Smooth muscle cell (in vitro differentiated cells): ENCODE data around the gene MRPL37. TPM values are rescaled to one million over a fixed set of nuclear protein-coding genes. Genes with fewer than 3 reads are reported as not detected.
A peak's percentile ranks its signal among the peaks of the same experiment; 100 is the strongest.

Source experiments
- DNase-seq: peaks from one replicate; lab custom pipeline; 2025; ENCODE audit not compliant: unreplicated experiment; lab: John Stamatoyannopoulos, UW
- H2AFZ ChIP-seq: fragments of 200-600 bp; sonication (generic); 2 replicates; pipeline ENCODE4 v1.6.0; 2016; ENCODE audit warnings: antibody characterized with exemption, low read depth, mild to moderate bottlenecking
- H3F3A ChIP-seq: fragments of 200-600 bp; sonication (generic); 2 replicates; pipeline ENCODE4 v1.6.0; 2017; ENCODE audit warnings: antibody characterized with exemption, low read depth
- H3K27ac ChIP-seq: fragments of 200-600 bp; sonication (generic); 2 replicates; pipeline ENCODE4 v1.5.1; 2016; ENCODE audit warnings: low read depth, mild to moderate bottlenecking
- H3K27me3 ChIP-seq: fragments of 200-600 bp; sonication (generic); 2 replicates; pipeline ENCODE4 v1.6.1; 2016; ENCODE audit warnings: low read depth, mild to moderate bottlenecking
- H3K36me3 ChIP-seq: fragments of 200-600 bp; sonication (generic); 2 replicates; pipeline ENCODE4 v1.5.1; 2016; ENCODE audit warnings: low read depth
- H3K4me1 ChIP-seq: fragments of 200-600 bp; sonication (generic); 2 replicates; pipeline ENCODE4 v1.5.1; 2016; ENCODE audit warnings: low read depth
- H3K4me2 ChIP-seq: fragments of 200-600 bp; sonication (generic); 2 replicates; pipeline ENCODE4 v1.6.0; 2016; ENCODE audit warnings: mild to moderate bottlenecking
- H3K4me3 ChIP-seq: fragments of 200-600 bp; sonication (generic); 2 replicates; pipeline ENCODE4 v1.5.1; 2016; ENCODE audit warnings: mild to moderate bottlenecking
- H3K79me2 ChIP-seq: fragments of 200-600 bp; sonication (generic); 2 replicates; pipeline ENCODE4 v1.6.0; 2016; ENCODE audit warnings: low read depth, mild to moderate bottlenecking
- H3K9ac ChIP-seq: fragments of 200-600 bp; sonication (generic); 2 replicates; pipeline ENCODE4 v1.6.0; 2016; ENCODE audit warnings: low read depth
- H3K9me3 ChIP-seq: fragments of 200-600 bp; sonication (generic); replicated peaks from 2 replicates; pipeline ENCODE4 v1.5.1; 2016; ENCODE audit warnings: low read depth
- H4K20me1 ChIP-seq: fragments of 200-600 bp; sonication (generic); 2 replicates; pipeline ENCODE4 v1.6.0; 2016; ENCODE audit warnings: low read depth
- WGBS: methylation state at CpG from one replicate; pipeline ENCODE4 v1.1.7; 2016; ENCODE audit warnings: low lambda C conversion rate; 5-methylcytosine and 5-hydroxymethylcytosine counted together
- polyA plus RNA-seq: library from polyadenylated mRNA; unstranded; fragments of >200 nt; fragmentation: Nextera tagmentation; extraction: Ambion mirVana; gene quantifications from 2 replicates; pipeline ENCODE4 v1.2.1, GENCODE V29; 2016
- total RNA-seq: library from RNA; depleted of rRNA; stranded (reverse); fragments of >200 nt; gene quantifications from 2 replicates; pipeline ENCODE4 v1.2.3, GENCODE V29; 2014
- TF ChIP-seq, protein P1 (sequence below): fragments of 200-600 bp; sonication (generic); IDR thresholded peaks from 2 replicates; pipeline ENCODE4 v1.5.1; 2017; ENCODE audit warnings: borderline replicate concordance, mild to moderate bottlenecking, antibody characterized with exemption; ENCODE audit not compliant: insufficient read depth, poor library complexity, severe bottlenecking

MRPL37 gene
- total and polyA plus RNA-seq, 2 experiments from 2014 or later = 85.5 to 96.4 TPM

DNA sequence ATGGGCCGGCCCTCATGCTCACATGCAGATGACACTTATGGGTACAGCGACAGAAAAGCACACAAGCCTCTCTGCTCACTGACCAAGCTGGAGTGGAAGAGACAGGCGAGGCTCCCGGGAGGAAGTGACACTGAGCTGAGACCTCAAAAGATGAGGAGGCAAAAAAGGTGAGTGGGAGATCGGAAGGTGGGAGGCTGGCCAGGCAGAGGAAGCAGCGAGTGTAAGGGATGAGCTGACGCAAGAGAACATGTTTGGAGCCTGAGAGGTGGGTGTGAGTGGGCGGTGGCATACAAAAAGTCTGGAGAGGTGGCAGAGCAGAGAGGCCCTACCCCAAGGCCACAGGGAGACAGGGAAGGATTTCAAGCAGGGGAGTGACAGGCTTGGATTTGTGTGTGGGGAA, 29.0 kb upstream of the MRPL37 start:
- H3K4me1 ChIP-seq = no peaks in the 10 kb centered on the region
- no peaks in the 10 kb centered on the region for H3K9me3 ChIP-seq
- WGBS = 79% methylated on average over 8 of the region's 8 CpGs
- TF ChIP-seq, protein P1, sequence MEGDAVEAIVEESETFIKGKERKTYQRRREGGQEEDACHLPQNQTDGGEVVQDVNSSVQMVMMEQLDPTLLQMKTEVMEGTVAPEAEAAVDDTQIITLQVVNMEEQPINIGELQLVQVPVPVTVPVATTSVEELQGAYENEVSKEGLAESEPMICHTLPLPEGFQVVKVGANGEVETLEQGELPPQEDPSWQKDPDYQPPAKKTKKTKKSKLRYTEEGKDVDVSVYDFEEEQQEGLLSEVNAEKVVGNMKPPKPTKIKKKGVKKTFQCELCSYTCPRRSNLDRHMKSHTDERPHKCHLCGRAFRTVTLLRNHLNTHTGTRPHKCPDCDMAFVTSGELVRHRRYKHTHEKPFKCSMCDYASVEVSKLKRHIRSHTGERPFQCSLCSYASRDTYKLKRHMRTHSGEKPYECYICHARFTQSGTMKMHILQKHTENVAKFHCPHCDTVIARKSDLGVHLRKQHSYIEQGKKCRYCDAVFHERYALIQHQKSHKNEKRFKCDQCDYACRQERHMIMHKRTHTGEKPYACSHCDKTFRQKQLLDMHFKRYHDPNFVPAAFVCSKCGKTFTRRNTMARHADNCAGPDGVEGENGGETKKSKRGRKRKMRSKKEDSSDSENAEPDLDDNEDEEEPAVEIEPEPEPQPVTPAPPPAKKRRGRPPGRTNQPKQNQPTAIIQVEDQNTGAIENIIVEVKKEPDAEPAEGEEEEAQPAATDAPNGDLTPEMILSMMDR = no peak
- H3K9ac ChIP-seq = no peak overlapping the region
- no peak overlapping the region for H3K4me3 ChIP-seq
- H3K27me3 ChIP-seq = no peaks in the 10 kb centered on the region
- no peak overlapping the region for H3K4me2 ChIP-seq
- H3K79me2 ChIP-seq = no peaks in the 10 kb centered on the region
- H2AFZ ChIP-seq = no peak overlapping the region
- no peaks in the 10 kb centered on the region for H3F3A ChIP-seq
- DNase-seq = no peak
- H4K20me1 ChIP-seq = no peaks in the 10 kb centered on the region
- H3K27ac ChIP-seq = no peak overlapping the region
- H3K36me3 ChIP-seq = no peaks in the 10 kb centered on the region

DNA sequence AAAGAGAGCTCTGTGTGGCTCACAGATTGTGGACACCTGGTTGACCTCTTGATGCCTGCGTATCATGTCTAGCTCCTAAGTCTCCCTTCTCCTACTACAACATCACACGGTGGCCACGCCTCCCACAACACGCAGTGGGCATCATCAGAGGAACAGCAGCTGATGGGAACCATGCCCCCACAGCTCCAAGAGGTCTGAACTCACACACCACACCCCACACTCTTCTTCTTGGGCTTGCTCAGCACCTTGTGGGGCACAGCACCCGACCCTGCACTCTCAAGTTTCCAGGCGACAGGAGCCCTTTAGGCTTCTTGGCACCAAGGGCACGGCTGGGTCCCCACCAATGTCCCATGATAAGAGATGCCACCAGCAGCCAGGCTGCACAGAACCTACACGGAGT, 28.4 kb upstream of the MRPL37 start:
- no peak overlapping the region for H3K4me3 ChIP-seq
- no peaks in the 10 kb centered on the region for H3K4me1 ChIP-seq
- no peak overlapping the region for H3K9ac ChIP-seq
- no peak for DNase-seq
- no peaks in the 10 kb centered on the region for H3K36me3 ChIP-seq
- no peaks in the 10 kb centered on the region for H3K27me3 ChIP-seq
- no peaks in the 10 kb centered on the region for H3K9me3 ChIP-seq
- TF ChIP-seq, protein P1 = no peak
- no peak overlapping the region for H2AFZ ChIP-seq
- WGBS = 91% methylated on average over 8 of the region's 8 CpGs
- no peaks in the 10 kb centered on the region for H3F3A ChIP-seq
- no peak overlapping the region for H3K4me2 ChIP-seq
- no peaks in the 10 kb centered on the region for H3K79me2 ChIP-seq
- no peaks in the 10 kb centered on the region for H4K20me1 ChIP-seq
- no peak overlapping the region for H3K27ac ChIP-seq

DNA sequence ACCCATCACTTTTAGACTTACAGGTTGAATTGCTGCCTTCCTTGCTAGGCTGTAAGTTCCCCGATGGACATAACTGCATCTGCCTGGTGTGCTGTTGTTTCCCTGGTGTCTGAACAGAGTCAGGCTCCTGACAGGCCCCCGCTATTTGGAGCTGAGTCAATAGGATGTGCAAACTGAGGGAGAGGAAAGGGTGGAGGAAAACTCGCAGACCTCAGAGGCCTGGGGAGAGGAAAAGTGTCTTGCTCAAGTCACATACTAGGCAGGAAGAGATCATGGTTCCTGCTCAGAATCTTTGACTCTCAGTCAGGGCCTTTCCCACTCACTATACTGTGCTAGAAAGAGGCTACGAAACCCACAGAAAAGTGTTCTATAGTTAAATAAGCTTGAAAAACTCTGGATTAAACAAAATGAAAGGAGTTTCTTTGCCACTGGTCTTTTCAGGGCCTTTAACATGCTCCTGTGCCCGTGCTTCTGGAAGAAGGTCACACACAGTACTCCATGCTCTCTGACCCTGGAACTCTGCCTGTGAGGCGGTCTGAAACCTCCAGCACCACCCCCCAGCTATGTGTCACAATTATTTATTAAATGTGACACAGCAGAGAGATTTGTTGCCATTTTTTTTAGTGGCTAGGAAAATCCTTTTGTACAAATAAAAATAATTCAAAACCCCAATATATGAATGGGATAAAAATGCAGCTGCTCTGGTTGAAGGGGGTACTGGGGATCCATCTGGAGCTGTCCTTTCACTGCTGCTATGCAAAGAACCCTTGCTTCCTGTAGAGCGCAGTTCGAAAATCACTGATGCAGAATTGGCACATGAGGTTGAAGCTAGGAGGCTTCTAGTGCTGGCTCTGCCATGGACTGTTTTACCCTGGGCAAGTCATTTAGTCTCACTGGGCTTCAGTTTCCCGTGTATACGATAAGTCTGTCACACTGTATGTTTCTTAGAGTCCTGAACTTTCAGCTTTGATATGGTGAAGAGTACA, 27.1 kb upstream of the MRPL37 start:
- Histone ChIP-seq H3K9me3 (no peaks in the 10 kb centered on the region), H3K4me3 (no peak overlapping the region), H3K27me3 (no peaks in the 10 kb centered on the region), H4K20me1 (no peaks in the 10 kb centered on the region), H3K79me2 (no peaks in the 10 kb centered on the region), H3K36me3 (no peaks in the 10 kb centered on the region), H3K4me2 (no peak overlapping the region), H3K4me1 (no peaks in the 10 kb centered on the region), H3F3A (no peaks in the 10 kb centered on the region), H3K27ac (peak overlapping the region; percentile 14), H3K9ac (no peak overlapping the region), H2AFZ (peak overlapping the region; percentile 20)
- TF ChIP-seq, protein P1 = no peak
- 79% methylated on average over 10 of the region's 10 CpGs for WGBS
- no peak for DNase-seq
